SW480 (cell line): ENCODE measurements around the gene SENP5.
A peak's percentile ranks its signal among the peaks of the same experiment; 100 is the strongest.

ENCODE experiments used
- DNase-seq: peaks from one replicate; pipeline ENCODE4 v3.0.0-alpha.2; 2016; ENCODE audit warnings: low spot score

The SENP5 gene

DNA sequence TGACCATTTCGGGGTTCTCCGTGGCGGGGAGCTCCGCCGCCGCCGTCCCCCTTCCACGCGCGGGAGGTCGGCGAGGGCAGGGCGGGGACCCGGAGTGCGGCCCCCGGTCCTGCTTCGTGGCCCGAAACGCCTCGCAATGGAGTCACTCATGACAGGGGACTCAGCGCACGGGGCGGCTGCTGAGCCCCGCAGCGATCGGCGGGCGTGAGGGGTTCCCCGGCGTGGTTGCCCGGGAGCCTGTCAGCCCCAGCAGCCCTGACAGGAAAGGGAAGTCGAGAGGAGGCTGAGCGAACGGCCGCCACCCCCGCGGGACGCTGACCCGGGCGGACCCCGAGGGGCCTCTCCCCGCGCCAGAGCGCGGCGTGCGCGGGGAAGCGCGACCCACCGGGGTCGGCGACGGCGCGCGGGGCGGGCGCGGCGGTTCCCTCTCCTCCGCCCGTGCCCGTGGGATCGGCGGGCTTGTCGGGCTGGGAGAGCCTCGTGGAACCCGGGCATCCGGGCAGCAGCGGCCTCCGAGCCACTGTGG is 101.5 kb downstream of the SENP5 start:
- DNase-seq = peak; percentile 47

DNA sequence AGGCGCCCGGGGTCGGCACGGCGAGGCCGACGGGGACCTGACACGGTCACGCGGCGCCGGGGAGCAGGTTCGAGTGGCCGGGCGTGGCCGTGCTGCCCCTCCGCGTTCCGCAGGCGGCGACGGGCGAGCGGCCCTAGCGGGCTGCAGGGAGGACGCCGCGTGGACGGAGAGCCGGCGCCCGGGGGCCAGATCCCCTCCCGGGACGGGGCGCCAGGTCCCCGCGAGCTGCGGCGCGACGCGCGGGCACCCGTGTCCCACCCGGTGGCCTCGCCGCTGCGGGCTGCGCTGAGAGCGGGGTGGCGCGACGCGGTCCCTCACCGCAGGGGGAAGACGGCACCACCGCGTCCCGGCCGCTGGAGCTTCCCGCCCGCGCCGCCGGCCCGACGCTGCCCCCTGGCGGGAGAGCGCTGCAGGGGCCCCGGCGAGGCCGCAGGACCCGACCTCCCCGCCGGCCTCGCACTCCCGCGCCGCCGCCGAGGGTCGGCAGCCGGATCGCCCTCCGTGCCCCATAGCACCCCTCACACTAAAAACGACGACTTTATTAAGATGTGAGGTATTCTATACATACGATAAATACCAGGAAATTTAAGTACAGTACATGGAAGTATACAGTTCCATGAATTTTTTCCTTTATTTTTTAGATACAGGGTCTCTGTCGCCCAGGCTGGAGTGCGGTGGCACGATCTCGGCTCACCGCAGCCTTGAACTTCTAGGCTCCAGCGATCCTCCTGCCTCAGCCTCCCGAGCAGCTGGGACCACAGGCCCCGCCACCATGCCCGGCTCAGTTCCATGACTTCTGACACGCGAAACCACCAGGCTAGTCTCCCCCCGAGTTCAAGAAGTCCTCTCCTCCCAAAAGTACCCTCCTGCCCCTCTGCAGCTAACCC is 102.2 kb downstream of the SENP5 start:
- DNase-seq = peak; percentile 63

DNA sequence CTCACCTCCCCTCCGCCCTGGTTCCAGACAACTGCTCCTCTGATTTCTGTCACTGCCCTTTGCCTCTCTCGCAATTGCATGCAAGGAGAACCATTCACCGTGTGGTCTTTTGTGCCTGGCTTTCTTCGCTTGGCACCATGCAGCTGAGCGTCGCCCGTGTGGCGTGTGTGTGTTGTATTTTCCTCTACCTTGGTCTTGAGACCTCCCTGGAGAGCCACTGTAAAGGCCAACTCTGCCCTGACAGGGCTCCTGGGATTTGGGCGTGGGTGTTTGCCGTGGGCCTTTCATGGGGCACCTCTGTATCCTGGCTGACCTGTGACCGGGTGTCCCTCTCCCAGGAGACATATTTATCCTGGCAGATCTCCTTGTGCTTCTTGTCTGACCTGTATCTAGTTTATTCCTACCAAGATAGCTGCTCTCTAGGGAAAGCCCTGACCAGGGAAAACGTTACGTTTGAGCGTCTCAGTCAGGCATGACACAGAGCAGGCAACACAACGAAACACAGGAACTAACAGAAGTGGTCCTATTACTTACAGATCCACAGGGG is 102.9 kb downstream of the SENP5 start:
- no peak for DNase-seq

DNA sequence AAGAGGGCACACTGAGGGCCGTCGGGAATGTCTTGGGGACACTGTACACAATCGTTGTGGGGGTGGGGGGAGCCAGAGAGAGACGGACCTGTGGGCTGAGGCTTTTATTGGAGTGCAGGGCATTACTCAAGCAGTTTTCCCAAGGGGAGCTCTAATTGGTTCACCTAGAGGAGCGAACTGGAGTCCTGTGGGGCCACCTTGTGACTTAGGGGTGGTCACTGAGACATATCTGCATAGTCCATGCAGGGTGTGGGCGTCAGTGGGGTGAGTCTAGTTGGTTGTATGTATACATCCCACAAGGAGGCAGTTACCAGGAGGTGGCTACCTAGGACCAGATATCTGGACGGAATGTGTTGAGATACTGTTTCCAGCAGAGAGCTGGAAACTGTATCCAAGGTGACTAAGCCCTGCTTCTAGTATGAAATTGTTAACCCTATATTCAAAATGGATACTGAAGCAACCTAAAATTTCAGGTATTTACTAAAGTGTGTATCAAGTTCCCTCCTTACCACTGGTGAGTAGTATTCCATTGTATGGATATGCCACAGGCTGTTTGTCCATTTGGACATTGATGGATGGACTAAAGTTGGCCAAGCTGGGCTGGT is 103.5 kb downstream of the SENP5 start:
- no peak for DNase-seq

DNA sequence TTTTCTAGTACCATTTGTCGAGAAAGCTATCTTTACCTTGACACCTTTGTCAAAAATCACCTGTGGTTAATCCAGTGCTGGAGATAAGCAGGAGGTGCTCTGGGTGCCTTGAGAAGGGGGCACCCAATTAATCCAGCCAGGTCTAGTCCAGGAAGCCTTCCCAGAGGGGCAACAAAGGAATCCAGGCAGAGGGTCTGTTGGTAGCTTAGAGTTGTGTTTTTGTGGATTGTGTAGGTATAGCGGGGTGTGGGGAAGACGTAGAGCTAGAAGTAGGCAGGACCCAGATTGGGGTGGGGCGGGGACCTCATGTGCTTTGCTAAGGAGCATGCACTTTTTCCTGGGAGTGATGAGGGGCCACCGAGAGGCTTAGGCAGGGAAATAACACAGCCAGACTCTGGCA is 106.9 kb downstream of the SENP5 start:
- no peak for DNase-seq

DNA sequence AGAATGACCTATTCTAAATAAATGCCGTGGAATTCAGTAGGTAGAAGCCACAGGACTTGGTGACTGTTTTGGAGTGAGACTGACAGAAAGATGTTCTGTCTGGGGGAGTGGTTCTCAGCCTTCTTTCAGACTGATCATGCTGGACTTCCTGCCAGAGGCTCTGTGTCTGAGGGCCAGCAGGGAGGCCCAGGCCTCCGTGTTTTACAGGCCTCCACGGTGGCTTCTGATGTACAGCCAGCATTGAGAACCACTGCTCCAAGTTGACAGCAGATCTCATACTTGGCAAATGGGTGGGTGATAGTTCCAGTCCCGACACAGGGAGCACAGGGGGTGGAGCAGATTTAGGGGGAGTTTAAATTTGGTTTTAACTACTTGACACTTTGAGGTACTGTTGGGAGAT is 107.6 kb downstream of the SENP5 start:
- DNase-seq = no peak

DNA sequence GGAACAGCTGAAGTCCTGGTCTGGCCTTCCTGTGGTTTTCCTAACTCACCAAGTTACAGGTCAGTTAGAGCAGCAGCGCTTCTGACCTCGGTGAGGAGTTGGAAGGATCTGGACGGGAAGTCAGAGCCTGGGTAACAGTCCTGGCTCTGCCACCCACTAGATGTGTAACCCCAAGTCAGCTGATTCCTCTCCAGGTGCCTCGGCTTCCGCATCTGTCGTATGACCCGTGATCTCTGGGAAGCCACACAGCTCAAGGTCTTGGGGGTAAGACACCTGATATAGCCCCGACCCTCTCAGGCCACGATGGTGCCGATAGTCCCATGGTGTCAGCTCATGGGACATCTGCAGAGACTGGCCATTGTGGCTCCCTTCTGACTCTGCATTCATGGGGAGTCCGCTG is 109.2 kb downstream of the SENP5 start:
- no peak for DNase-seq

DNA sequence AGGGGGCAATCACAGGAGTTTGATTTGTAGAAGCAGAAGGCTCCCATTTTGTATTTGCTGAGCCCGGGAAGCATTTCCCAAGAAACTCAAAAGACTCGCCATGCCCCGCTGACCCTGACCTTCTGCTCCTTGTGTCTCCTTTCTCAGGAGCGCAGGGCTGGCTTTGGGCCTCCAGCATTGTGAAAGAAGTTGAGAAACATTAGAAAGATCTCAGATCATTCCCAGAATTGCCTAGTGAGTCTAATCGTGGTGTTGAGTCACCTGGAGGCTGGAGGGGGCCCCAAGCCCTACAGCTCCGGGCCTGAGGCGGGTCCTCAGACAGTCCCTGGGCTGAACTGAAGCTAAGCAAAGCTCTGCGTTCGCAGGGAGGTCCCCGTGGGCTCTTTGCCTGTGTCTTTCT is 111.8 kb downstream of the SENP5 start:
- no peak for DNase-seq

DNA sequence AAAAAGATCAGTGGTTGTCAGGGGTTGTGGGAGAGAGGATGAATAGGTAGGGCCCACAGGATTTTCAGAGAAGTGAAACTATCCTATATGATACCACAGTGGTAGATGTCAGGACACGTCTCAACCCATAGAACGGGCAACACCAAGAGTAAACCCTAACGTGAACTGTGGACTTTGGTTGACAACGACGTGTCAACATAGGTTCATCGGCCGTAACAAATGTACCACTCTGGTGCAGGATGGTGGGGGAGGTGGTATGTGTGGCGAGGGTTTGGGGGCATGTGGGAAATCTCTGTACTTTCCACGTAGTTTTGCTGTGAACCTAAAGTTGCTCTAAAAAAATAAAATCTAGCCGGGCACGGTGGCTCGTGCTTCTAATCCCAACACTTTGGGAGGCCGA is 113.9 kb downstream of the SENP5 start:
- DNase-seq = no peak

DNA sequence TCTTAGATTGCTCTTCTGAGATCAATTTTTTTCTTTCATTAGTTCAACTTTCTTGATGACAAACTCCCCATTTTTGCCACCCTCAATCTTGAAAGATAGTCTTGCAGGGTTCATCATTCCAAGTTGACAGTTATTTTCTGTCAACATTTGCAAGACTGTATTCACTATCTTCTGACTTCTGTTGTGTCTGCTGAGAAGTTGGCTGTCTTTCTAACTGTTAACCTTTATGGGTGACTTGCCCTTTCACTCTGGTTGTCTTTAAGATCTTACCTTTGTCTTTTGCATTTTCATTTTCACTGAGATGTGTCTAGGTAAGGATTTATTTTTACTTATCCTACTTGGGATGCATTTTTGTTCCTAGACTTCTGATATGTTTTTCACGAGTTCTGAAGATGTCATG is 115.5 kb downstream of the SENP5 start:
- DNase-seq = no peak
